HG03045 (cell line): Measurements from ENCODE around the gene HBD.

Experiments
- ATAC-seq: cut with Tn5 transposase; IDR thresholded peaks from one replicate; pipeline ENCODE4 v1.9.1; 2021; ENCODE audit warnings: mild to moderate bottlenecking, moderate library complexity; ENCODE audit not compliant: unreplicated experiment

The HBD gene

GRCh38 chr11:5196731-5197130, 37.6 kb downstream of the HBD start:
- no peak for ATAC-seq

- ATAC-seq: no peak
Observed at GRCh38 chr11:5196067-5196466, 38.2 kb downstream of the HBD start.

GRCh38 chr11:5192738-5193137, 41.5 kb downstream of the HBD start:
- ATAC-seq: no peak

GRCh38 chr11:5188201-5188600, 46.1 kb downstream of the HBD start:
- ATAC-seq: no peak
